K562 (cell line): ENCODE results near the gene DEFB108B. TPM values are rescaled to one million over a fixed set of nuclear protein-coding genes. Genes with fewer than 3 reads are reported as not detected.
"Not testable (repeated sequence)": the region's sequence is repeated elsewhere in the genome, so short reads cannot be mapped to it uniquely, and the experiment has no call there.

Experiments
- ATAC-seq: fragments of 200-7000 bp; cut with Tn5 transposase; 3 replicates; pipeline ENCODE4 v1.9.1; 2020; ENCODE audit warnings: moderate library complexity
- BruUV-seq: library from RNA; stranded (reverse); fragments of 400-500 nt; replicated peaks from 2 replicates; lab custom pipeline; 2021; lab: Mats Ljungman, UMichigan
- CTCF ChIA-PET: fragments of 300-600 bp; formaldehyde crosslinking; extraction: SDS; loops from one replicate; lab custom pipeline; 2021; ENCODE audit warnings: low intra/inter-chr PET ratio; lab: Yijun Ruan, JAX
- POLR2A ChIA-PET: fragments of 300-600, 350-650 bp; sonication (Branson Sonifier 250); formaldehyde crosslinking; extraction: SDS; loops from one replicate; lab custom pipeline; 2021; ENCODE audit warnings: antibody characterized with exemption, inconsistent platforms; lab: Yijun Ruan, JAX
- DNase-seq, 4 experiments: peaks; one replicate each; pipeline versions ENCODE4 v3.0.0 to v3.0.0-alpha.2; 2011 to 2018; ENCODE audit warnings: low spot score in 3 of 4, mixed read lengths in 3 of 4; ENCODE audit errors: extremely low read depth in 1 of 4
- FAIRE-seq: peaks from 2 replicates; lab custom pipeline; 2011; peaks lifted over from hg19 to GRCh38; lab: Jason Lieb, UNC
- H2AFZ ChIP-seq: 2 replicates; pipeline ENCODE4 v1.6.0; 2011; ENCODE audit warnings: low read depth, low read length, control low read depth, inconsistent platforms
- H3K27ac ChIP-seq: fragments of 200-600 bp; 3 replicates; pipeline ENCODE4 v1.8.0; 2011; ENCODE audit warnings: low read depth, mild to moderate bottlenecking, control low read depth, inconsistent platforms, low read length, moderate library complexity, mixed read lengths; ENCODE audit errors: extremely low read depth
- H3K27me3 ChIP-seq, 2 experiments: fragments of 300-600 bp in 1 of 2; 2 replicates in 1 of 2; 3 replicates in 1 of 2; pipeline versions ENCODE4 v1.6.0 to v1.8.0; 2011; ENCODE audit warnings: inconsistent platforms in 2 of 2, low read length in 2 of 2, mild to moderate bottlenecking in 1 of 2, mixed read lengths in 1 of 2, moderate library complexity in 1 of 2; ENCODE audit not compliant: control insufficient read depth in 2 of 2, insufficient read depth in 2 of 2
- H3K36me3 ChIP-seq: fragments of 300-600 bp; 3 replicates; pipeline ENCODE4 v1.8.0; 2011; ENCODE audit warnings: mild to moderate bottlenecking, low read length, inconsistent platforms; ENCODE audit not compliant: control insufficient read depth, insufficient read depth
- H3K4me1 ChIP-seq, 2 experiments: fragments of 200-600 bp in 1 of 2; replicated peaks in 1 of 2; 2 replicates in 1 of 2; 3 replicates in 1 of 2; pipeline versions ENCODE4 v1.5.1 to v1.8.0; 2011; ENCODE audit warnings: inconsistent platforms in 2 of 2, low read length in 2 of 2, mild to moderate bottlenecking in 1 of 2, mixed read lengths in 1 of 2, moderate library complexity in 1 of 2; ENCODE audit not compliant: control insufficient read depth in 2 of 2, insufficient read depth in 2 of 2
- H3K4me2 ChIP-seq: 2 replicates; pipeline ENCODE4 v1.6.1; 2011; ENCODE audit warnings: low read length, control low read depth, inconsistent platforms, mixed read lengths; ENCODE audit not compliant: insufficient read depth
- H3K4me3 ChIP-seq: fragments of 200-600 bp; sonication (generic), shearing (Covaris generic); 2 replicates; pipeline ENCODE4 v1.5.1; 2016; ENCODE audit warnings: control low read depth, inconsistent platforms
- H3K79me2 ChIP-seq: fragments of 200-600 bp; 3 replicates; pipeline ENCODE4 v1.8.0; 2011; ENCODE audit warnings: low read length, inconsistent platforms; ENCODE audit not compliant: control insufficient read depth, insufficient read depth
- H3K9ac ChIP-seq, 2 experiments: 2 replicates each; pipeline versions ENCODE4 v1.6.0 to v1.6.1; 2011; ENCODE audit warnings: low read depth in 2 of 2, low read length in 2 of 2, control low read depth in 1 of 2, inconsistent platforms in 1 of 2, mild to moderate bottlenecking in 1 of 2, mixed read lengths in 1 of 2; ENCODE audit not compliant: insufficient read depth in 1 of 2
- H3K9me1 ChIP-seq: one replicate; pipeline ENCODE4 v1.6.0; 2011; ENCODE audit warnings: inconsistent platforms, mild to moderate bottlenecking, low read length, moderate library complexity; ENCODE audit not compliant: control insufficient read depth, insufficient read depth
- H3K9me3 ChIP-seq: replicated peaks from 2 replicates; pipeline ENCODE4 v1.5.1; 2011; ENCODE audit warnings: low read depth, low read length, inconsistent platforms; ENCODE audit not compliant: control insufficient read depth, insufficient read depth
- H4K20me1 ChIP-seq: replicated peaks from 2 replicates; pipeline ENCODE4 v1.6.1; 2011; ENCODE audit warnings: low read length, inconsistent platforms, mixed read lengths; ENCODE audit not compliant: control insufficient read depth, insufficient read depth
- WGBS: fragments of 100-300 bp; shearing (Covaris generic); methylation state at CpG from one replicate; pipeline ENCODE4 v1.1.6; 2016; ENCODE audit warnings: low coverage, mixed read lengths; ENCODE audit not compliant: insufficient coverage; ENCODE audit errors: missing lambda C conversion rate; 5-methylcytosine and 5-hydroxymethylcytosine counted together
- in situ Hi-C: fragments of 300-500 bp; cut with MboI; formaldehyde crosslinking; loops from 4 replicates; pipeline ENCODE4 v1.15.0; 2018; ENCODE audit warnings: inconsistent platforms, mixed read lengths
- intact Hi-C: fragments of 100-400 bp; cut with micrococcal nuclease; formaldehyde crosslinking; loops from 2 replicates; pipeline ENCODE4 v1.14.2; 2022
- polyA plus RNA-seq, 8 experiments: library from polyadenylated mRNA; depleted of rRNA in 4 of 8; stranded (reverse) in 5 of 8; unstranded in 3 of 8; fragments of >200 nt; fragmentation: Nextera tagmentation in 2 of 8; fragmentation: Illumina TruSeq in 1 of 8; extraction: Ambion mirVana in 2 of 8; extraction: Trizol in 1 of 8; gene quantifications; 2 replicates each; pipeline versions ENCODE4 v1.2.1 to v1.2.3, GENCODE V29; 2011 to 2014; ENCODE audit warnings: inconsistent platforms in 1 of 8, missing spikeins in 1 of 8
- total RNA-seq, 7 experiments: library from RNA; depleted of rRNA in 6 of 7; stranded (reverse); fragments of >200 nt in 6 of 7; fragmentation: Illumina TruSeq in 2 of 7; extraction: Trizol in 2 of 7; gene quantifications; 2 replicates each; pipeline versions ENCODE4 v1.2.1 to v1.2.3, GENCODE V29; 2011 to 2021; ENCODE audit warnings: low replicate concordance in 1 of 7

DEFB108B gene
- total and polyA plus RNA-seq, 9 of the 15 experiments (the other 6 are each of a cell fraction or from before 2014, with no cell fraction given): not detected

DNA sequence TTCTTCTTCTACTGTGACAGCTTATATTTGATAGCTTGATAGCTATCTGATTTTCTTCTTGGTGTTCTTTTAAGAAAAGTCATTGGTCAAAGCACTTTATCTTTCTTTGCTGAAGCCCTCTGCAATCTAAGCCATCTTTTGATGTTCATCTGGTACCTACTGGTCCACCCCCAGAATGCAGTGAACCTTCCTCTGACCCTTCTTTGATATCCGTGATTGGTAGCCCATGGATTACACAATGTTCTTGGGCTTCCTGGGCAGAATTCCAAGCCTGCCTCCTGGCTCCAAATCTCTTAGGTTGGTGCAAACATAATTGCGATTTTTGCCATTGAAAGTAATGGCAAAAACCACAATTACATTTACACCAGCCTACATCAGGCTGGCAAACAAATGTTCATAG, 43.3 kb downstream of the DEFB108B start:
- POLR2A ChIA-PET: not testable (repeated sequence)

DNA sequence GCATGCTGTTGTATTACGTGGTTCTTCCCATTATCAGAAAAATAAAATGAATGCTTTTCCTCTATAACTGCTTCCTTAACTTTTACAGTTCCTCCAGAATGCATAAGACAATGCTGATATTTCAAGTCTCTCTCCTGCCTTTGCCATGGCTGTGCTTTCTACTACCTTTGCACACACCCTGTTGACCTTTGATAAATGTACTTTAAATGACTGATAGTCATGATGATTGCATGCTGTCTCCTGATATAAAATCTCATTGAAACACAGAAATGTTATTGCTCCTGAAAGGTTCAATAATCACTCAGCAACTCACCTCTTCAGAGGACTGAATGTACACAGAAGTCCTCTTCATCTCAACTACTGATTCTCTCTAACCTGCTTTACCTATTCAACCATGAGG, 45.1 kb downstream of the DEFB108B start, which contains the start of gene DEFB131B:
Gene DEFB131B, plus strand, starts transcription at position 395 of the 400 bp plus-strand sequence. Its CDS starts 0 bp downstream, at position 395.
- H2AFZ ChIP-seq, H3K36me3 ChIP-seq, ATAC-seq, DNase-seq, H3K4me2 ChIP-seq, H3K4me3 ChIP-seq, H3K9ac ChIP-seq, FAIRE-seq, H3K4me1 ChIP-seq, CTCF ChIA-PET, H3K27me3 ChIP-seq, BruUV-seq, H3K9me1 ChIP-seq, H3K27ac ChIP-seq, H3K79me2 ChIP-seq, intact Hi-C loops, H3K9me3 ChIP-seq, in situ Hi-C loops, H4K20me1 ChIP-seq: not testable (repeated sequence)
- POLR2A ChIA-PET: interaction anchor here (0.6 kb wide), 1 partner anchor 82 kb away, joined by 3 read pairs; no protein-coding TSS in a partner anchor
- WGBS: 23% methylated on average over 1 of the region's 1 CpG

More for the DNA sequence above, 43.3 kb downstream of the DEFB108B start:
- H3K36me3 ChIP-seq, BruUV-seq, H3K27ac ChIP-seq, H3K4me2 ChIP-seq, H3K9me3 ChIP-seq, H4K20me1 ChIP-seq, ATAC-seq, H3K9me1 ChIP-seq, FAIRE-seq, H3K79me2 ChIP-seq, CTCF ChIA-PET, H3K4me1 ChIP-seq, in situ Hi-C loops, H3K9ac ChIP-seq, H2AFZ ChIP-seq, H3K4me3 ChIP-seq, DNase-seq, intact Hi-C loops, H3K27me3 ChIP-seq: not testable (repeated sequence)
- 18% methylated on average over 2 of the region's 2 CpGs for WGBS
